Measurements from ENCODE around the gene SNUPN. TPM values are rescaled to one million over a fixed set of nuclear protein-coding genes. Genes with fewer than 3 reads are reported as not detected.

SNUPN gene
- total and polyA plus RNA-seq, 2 of the 8 experiments (the other 6 are each of a cell fraction or from before 2014, with no cell fraction given) = 13.3 to 28.2 TPM

- TF ChIP-seq CTBP2 (IDR thresholded peaks at IDR 0.05; ENCODE audit: borderline replicate concordance, insufficient read depth, insufficient read length, low read length) (no peak), CBX8 (IDR thresholded peaks at IDR 0.05; ENCODE audit: borderline replicate concordance, low read depth, low read length) (no peak), RFX5 (IDR thresholded peaks at IDR 0.05; ENCODE audit: borderline replicate concordance, low read depth, low read length) (no peak)
Measured at GRCh38 chr15:75641603-75642002, 16.1 kb upstream of the SNUPN start (continued).

All from H1 (cell line).